ENCODE results near the gene PIM3. TPM values are rescaled to one million over a fixed set of nuclear protein-coding genes. Genes with fewer than 3 reads are reported as not detected.

PIM3 gene
- total RNA-seq, 2 experiments from 2014 or later = 146 to 158 TPM

- peaks cover 6% of the 10 kb centered on the region for H3K4me1 Mint-ChIP-seq (ENCODE audit: low read depth)
- intact Hi-C loops (cut with micrococcal nuclease) = no loop called here
- CTCF ChIA-PET = interaction anchor here (1.5 kb wide), 1 partner anchor 9 kb away, joined by 3 read pairs; no protein-coding TSS in a partner anchor
- DNase-seq = no peak
- no peak overlapping the region for H3K27ac Mint-ChIP-seq
- peaks cover 11% of the 10 kb centered on the region for H3K27me3 Mint-ChIP-seq
- TF ChIP-seq, protein P1, sequence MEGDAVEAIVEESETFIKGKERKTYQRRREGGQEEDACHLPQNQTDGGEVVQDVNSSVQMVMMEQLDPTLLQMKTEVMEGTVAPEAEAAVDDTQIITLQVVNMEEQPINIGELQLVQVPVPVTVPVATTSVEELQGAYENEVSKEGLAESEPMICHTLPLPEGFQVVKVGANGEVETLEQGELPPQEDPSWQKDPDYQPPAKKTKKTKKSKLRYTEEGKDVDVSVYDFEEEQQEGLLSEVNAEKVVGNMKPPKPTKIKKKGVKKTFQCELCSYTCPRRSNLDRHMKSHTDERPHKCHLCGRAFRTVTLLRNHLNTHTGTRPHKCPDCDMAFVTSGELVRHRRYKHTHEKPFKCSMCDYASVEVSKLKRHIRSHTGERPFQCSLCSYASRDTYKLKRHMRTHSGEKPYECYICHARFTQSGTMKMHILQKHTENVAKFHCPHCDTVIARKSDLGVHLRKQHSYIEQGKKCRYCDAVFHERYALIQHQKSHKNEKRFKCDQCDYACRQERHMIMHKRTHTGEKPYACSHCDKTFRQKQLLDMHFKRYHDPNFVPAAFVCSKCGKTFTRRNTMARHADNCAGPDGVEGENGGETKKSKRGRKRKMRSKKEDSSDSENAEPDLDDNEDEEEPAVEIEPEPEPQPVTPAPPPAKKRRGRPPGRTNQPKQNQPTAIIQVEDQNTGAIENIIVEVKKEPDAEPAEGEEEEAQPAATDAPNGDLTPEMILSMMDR (IDR thresholded peaks at IDR 0.05) = no peak
- POLR2A ChIA-PET = no interaction called here
- no peaks in the 10 kb centered on the region for H3K36me3 Mint-ChIP-seq (ENCODE audit: low read depth)
- peak; percentile 70 for ATAC-seq
- no peak overlapping the region for H3K4me3 Mint-ChIP-seq
- H3K9me3 Mint-ChIP-seq = no peaks in the 10 kb centered on the region
These were observed 38.7 kb downstream of the PIM3 start for GRCh38 chr22:49999063-49999945.

- TF ChIP-seq, protein P1 (IDR thresholded peaks at IDR 0.05) = no peak
- Mint-ChIP-seq H3K9me3 (no peaks in the 10 kb centered on the region), H3K4me3 (no peak overlapping the region), H3K36me3 (ENCODE audit: low read depth) (no peaks in the 10 kb centered on the region), H3K27me3 (peaks cover 11% of the 10 kb centered on the region), H3K4me1 (ENCODE audit: low read depth) (peaks cover 8% of the 10 kb centered on the region), H3K27ac (no peak overlapping the region)
- intact Hi-C loops (cut with micrococcal nuclease) = no loop called here
- DNase-seq (no peak), ATAC-seq (no peak)
- POLR2A ChIA-PET = no interaction called here
- CTCF ChIA-PET = interaction anchor here (1.5 to 2.2 kb wide), 2 partner anchors 10 to 30 kb away, joined by 3 to 13 read pairs; no protein-coding TSS in a partner anchor
These were observed 39.5 kb downstream of the PIM3 start for GRCh38 chr22:49999946-50000586.

GRCh38 chr22:50000587-50001387, 40.2 kb downstream of the PIM3 start:
- Mint-ChIP-seq H3K27ac (no peak overlapping the region), H3K4me1 (ENCODE audit: low read depth) (peaks cover 10% of the 10 kb centered on the region), H3K9me3 (no peaks in the 10 kb centered on the region), H3K36me3 (ENCODE audit: low read depth) (no peaks in the 10 kb centered on the region), H3K4me3 (no peak overlapping the region), H3K27me3 (peaks cover 11% of the 10 kb centered on the region)
- intact Hi-C loops (cut with micrococcal nuclease) = no loop called here
- TF ChIP-seq, protein P1 (IDR thresholded peaks at IDR 0.05) = no peak
- CTCF ChIA-PET = interaction anchor here (1.2 to 2.2 kb wide), 2 partner anchors 17 to 30 kb away, joined by 5 to 13 read pairs; no protein-coding TSS in a partner anchor
- ATAC-seq (no peak), DNase-seq (no peak)
- POLR2A ChIA-PET = no interaction called here

DNA sequence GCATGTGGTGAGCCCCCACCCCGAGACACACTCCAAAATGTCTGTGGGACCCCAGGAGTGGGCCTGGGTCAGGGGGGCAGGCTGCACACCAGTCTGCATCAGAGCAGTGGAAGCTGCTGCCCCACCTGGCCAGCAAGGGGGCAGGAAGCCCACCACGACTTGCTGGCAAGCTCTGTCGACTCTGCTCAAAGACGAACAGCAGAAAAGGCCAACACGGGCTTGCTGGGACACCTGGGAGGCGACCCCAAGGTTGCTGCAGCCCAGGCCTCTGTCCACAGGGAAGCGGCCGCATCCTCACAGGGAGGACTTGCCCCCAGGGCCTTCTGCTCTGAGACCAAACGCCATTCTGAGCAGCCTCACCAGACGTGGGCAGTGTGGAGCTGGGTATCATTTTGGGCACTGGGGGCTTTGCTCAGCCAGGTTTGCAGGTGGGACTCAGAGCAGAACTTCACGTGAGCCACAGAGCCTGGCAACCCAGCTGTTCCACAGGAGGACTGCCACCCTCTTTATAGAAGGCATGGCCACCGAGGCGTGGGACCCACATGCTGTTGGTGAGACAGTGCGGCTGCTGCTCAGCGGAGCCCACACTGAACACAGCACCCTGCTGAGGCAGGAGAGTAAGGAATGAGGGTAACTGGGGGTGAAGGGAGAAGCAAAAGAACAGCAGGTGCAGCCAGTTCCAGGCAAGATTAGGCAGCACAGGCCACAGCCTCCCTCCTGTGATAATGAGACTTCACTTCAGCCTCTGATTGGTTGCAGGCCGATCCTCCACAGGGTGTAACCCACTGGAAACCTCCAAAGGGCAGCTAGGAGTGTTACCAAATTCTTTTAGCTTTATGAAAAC, 41.0 kb downstream of the PIM3 start:
- Mint-ChIP-seq H3K27ac (no peak overlapping the region), H3K4me3 (no peak overlapping the region), H3K36me3 (ENCODE audit: low read depth) (no peaks in the 10 kb centered on the region), H3K4me1 (ENCODE audit: low read depth) (peaks cover 10% of the 10 kb centered on the region), H3K27me3 (peaks cover 11% of the 10 kb centered on the region), H3K9me3 (no peaks in the 10 kb centered on the region)
- ChIA-PET CTCF (interaction anchor here (1.2 to 2.2 kb wide), 3 partner anchors 18 to 29 kb away, joined by 5 to 13 read pairs (median 5); no protein-coding TSS in a partner anchor), POLR2A (interaction anchor here (0.8 kb wide), 1 partner anchor 40 kb away, joined by 3 read pairs; no protein-coding TSS in a partner anchor)
- ATAC-seq (no peak), DNase-seq (no peak)
- intact Hi-C loops (cut with micrococcal nuclease) = no loop called here
- TF ChIP-seq, protein P1 (IDR thresholded peaks at IDR 0.05) = no peak
